Spleen (tissue), 7 donors: ENCODE measurements around the gene ZNF331.

ENCODE experiments used
- POLR2A ChIP-seq, 3 donors: fragments of 450-650 bp; IDR thresholded peaks; one replicate each; pipeline ENCODE4 v1.5.1; 2017; ENCODE audit warnings: antibody characterized with exemption in 3 of 3, mild to moderate bottlenecking in 1 of 3
- POLR2AphosphoS5 ChIP-seq, 3 donors: sonication (generic); formaldehyde crosslinking; IDR thresholded peaks; one replicate each; pipeline ENCODE4 v1.5.1; 2017; ENCODE audit warnings: antibody characterized with exemption in 3 of 3
- TF ChIP-seq, protein P1 (sequence below), 11 experiments: fragments of 200-600 bp in 7 of 11; fragments of 450-650 bp in 4 of 11; sonication (generic) in 4 of 11; IDR thresholded peaks in 8 of 11; conservative IDR thresholded peaks in 3 of 11; 1 replicate in 7 of 11; 2 replicates in 4 of 11; pipeline versions ENCODE4 v1.4.0 to v1.8.0; 2016 to 2021; ENCODE audit warnings: antibody characterized with exemption in 11 of 11, inconsistent platforms in 4 of 11, mild to moderate bottlenecking in 1 of 11
- donor health status: DM: no; HTN: no; CAD: no; lungs with moderate emphysema.
- donor health status: DM: no; HTN: no; CAD: no.
- donor health status: DM: no; HTN: no; CAD: no.

DNA sequence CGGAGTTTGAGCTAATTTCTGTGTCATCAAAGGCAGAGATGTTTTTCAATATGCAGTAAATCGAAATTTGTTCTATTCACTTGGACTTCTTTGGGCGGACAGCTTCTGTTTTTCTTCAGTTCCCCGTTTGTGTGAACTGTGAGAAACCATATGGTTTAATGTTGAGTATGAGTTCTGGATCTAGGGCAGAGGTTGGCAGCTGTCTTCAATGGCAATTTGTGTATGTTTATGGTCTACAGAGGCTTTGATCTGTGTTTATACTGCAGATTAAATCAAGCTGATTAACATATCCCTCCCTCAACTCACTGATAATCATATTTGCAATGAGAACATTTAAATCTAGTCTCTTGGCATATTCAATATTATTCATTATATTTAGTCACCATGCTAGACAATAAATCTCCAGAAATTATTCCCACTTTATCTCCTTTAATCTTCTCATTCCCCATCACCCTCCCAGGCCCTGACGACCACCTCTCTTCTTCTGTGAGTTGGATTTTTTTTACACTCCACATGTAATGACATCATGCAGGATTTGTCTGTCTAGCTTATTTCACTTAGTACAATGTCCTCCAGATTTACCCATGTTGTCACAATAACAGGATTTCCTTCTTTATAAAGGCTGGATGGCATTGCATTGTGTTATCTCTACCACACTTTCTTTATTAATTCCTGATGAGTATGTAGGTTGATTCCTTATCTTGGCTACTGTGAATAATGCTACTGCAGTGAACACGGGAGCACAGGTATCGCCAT lies 9.0 kb downstream of the ZNF331 start:
- TF ChIP-seq POLR2AphosphoS5 (IDR thresholded peaks at IDR 0.05) (no peak), POLR2A (IDR thresholded peaks at IDR 0.05) (no peak)
- TF ChIP-seq, protein P1, sequence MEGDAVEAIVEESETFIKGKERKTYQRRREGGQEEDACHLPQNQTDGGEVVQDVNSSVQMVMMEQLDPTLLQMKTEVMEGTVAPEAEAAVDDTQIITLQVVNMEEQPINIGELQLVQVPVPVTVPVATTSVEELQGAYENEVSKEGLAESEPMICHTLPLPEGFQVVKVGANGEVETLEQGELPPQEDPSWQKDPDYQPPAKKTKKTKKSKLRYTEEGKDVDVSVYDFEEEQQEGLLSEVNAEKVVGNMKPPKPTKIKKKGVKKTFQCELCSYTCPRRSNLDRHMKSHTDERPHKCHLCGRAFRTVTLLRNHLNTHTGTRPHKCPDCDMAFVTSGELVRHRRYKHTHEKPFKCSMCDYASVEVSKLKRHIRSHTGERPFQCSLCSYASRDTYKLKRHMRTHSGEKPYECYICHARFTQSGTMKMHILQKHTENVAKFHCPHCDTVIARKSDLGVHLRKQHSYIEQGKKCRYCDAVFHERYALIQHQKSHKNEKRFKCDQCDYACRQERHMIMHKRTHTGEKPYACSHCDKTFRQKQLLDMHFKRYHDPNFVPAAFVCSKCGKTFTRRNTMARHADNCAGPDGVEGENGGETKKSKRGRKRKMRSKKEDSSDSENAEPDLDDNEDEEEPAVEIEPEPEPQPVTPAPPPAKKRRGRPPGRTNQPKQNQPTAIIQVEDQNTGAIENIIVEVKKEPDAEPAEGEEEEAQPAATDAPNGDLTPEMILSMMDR (IDR thresholded peaks at IDR 0.05 in 8 of 11, conservative IDR thresholded peaks at IDR 0.05 in 3 of 11) = no peak
